DOHH2 (cell line): Measurements from ENCODE around the gene RXRA.

ENCODE experiments used
- H3F3A ChIP-seq: fragments of 200-600 bp; sonication (generic), shearing (Covaris generic); 2 replicates; pipeline ENCODE4 v1.6.0; 2016; ENCODE audit warnings: antibody characterized with exemption, mild to moderate bottlenecking; ENCODE audit not compliant: control insufficient read depth, insufficient read depth
- H3K27ac ChIP-seq: fragments of 200-600 bp; sonication (generic); 2 replicates; pipeline ENCODE4 v1.5.1; 2014; ENCODE audit warnings: low read depth, mild to moderate bottlenecking, low read length, moderate library complexity
- H3K27me3 ChIP-seq: fragments of 200-600 bp; sonication (generic); 2 replicates; pipeline ENCODE4 v1.6.1; 2014; ENCODE audit warnings: mild to moderate bottlenecking, low read length, mixed read lengths; ENCODE audit not compliant: control insufficient read depth
- H3K36me3 ChIP-seq: fragments of 200-600 bp; sonication (generic); 2 replicates; pipeline ENCODE4 v1.6.1; 2014; ENCODE audit warnings: mild to moderate bottlenecking, low read length, moderate library complexity, mixed read lengths; ENCODE audit not compliant: control insufficient read depth
- H3K4me1 ChIP-seq: fragments of 200-600 bp; sonication (generic); 2 replicates; pipeline ENCODE4 v1.6.1; 2014; ENCODE audit warnings: mild to moderate bottlenecking, low read length, mixed read lengths; ENCODE audit not compliant: control insufficient read depth
- H3K4me2 ChIP-seq: fragments of 200-600 bp; sonication (generic); 2 replicates; pipeline ENCODE4 v1.6.0; 2014; ENCODE audit warnings: mild to moderate bottlenecking, low read length, moderate library complexity
- H3K4me3 ChIP-seq: fragments of 200-600 bp; sonication (generic); 2 replicates; pipeline ENCODE4 v1.5.1; 2014; ENCODE audit warnings: mild to moderate bottlenecking, low read length, mixed read lengths
- H3K79me2 ChIP-seq: fragments of 200-600 bp; sonication (generic); 2 replicates; pipeline ENCODE4 v1.6.1; 2014; ENCODE audit warnings: mild to moderate bottlenecking, low read length, mixed read lengths; ENCODE audit not compliant: control insufficient read depth
- H3K9me2 ChIP-seq: fragments of 200-600 bp; sonication (generic); replicated peaks from 2 replicates; pipeline ENCODE4 v1.6.1; 2014; ENCODE audit warnings: mild to moderate bottlenecking, low read length, mixed read lengths; ENCODE audit not compliant: control insufficient read depth
- H3K9me3 ChIP-seq: fragments of 200-600 bp; sonication (generic); 2 replicates; pipeline ENCODE4 v1.6.1; 2014; ENCODE audit warnings: antibody characterized with exemption, low read length, mixed read lengths; ENCODE audit not compliant: control insufficient read depth, insufficient read depth
- H4K20me1 ChIP-seq: fragments of 200-600 bp; sonication (generic); 2 replicates; pipeline ENCODE4 v1.6.0; 2014; ENCODE audit warnings: low read depth, mild to moderate bottlenecking, antibody characterized with exemption, low read length, moderate library complexity; ENCODE audit not compliant: control insufficient read depth, insufficient read depth
- CTCF ChIP-seq: fragments of 200-600 bp; sonication (generic); IDR thresholded peaks from one replicate; pipeline ENCODE4 v1.5.1; 2014; ENCODE audit warnings: antibody characterized with exemption, mild to moderate bottlenecking, low read depth, low read length; ENCODE audit not compliant: poor library complexity, severe bottlenecking
- EZH2phosphoT487 ChIP-seq: fragments of 200-600 bp; sonication (generic); IDR thresholded peaks from 2 replicates; pipeline ENCODE4 v1.6.1; 2017; ENCODE audit warnings: borderline replicate concordance, mild to moderate bottlenecking, antibody characterized with exemption, low read length, moderate library complexity, mixed read lengths

Gene RXRA

GRCh38 chr9:134361426-134361825 lies 35.2 kb downstream of the RXRA start:
- Histone ChIP-seq H3K27ac (no peak overlapping the region), H3K4me1 (no peaks in the 10 kb centered on the region), H3F3A (no peaks in the 10 kb centered on the region), H3K4me3 (no peak overlapping the region), H3K9me3 (no peaks in the 10 kb centered on the region), H4K20me1 (0 out of 2 replicates have a peak, but pooled peaks cover 2% of the 10 kb centered on the region), H3K79me2 (no peaks in the 10 kb centered on the region), H3K4me2 (no peak overlapping the region), H3K9me2 (no peaks in the 10 kb centered on the region), H3K36me3 (no peaks in the 10 kb centered on the region), H3K27me3 (no peaks in the 10 kb centered on the region)
- no peak for TF ChIP-seq CTCF
- no peak for TF ChIP-seq EZH2phosphoT487

DNA sequence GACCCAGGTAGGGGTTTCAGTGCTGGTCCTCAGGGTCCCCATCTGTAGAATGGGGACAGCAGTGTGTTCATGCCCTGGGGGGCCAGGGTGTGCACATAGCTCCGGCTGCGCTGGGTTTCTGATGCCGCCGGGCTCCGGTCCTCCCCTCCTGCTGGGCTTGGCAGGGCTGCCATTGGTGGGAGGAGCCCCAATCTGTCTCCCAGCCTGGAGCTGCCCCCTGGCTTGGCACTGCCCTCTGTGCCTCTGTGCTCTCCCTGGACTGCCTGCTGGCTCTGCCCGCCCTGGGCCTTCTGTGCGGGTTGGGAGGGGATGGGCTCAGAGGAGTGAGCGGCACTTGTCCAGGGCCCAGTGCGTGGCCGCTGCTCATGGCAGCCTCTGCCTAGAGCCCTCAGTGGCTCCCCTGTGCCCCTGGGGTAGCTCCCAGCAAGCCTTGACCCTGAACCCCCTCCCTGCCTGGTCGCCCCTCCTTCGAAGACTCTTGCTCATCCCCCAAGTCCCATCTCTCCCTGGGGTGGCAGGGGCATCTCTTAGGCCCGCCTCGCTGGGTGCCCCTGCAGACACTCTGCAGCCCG lies 35.7 kb downstream of the RXRA start:
- Histone ChIP-seq H3K27me3 (no peaks in the 10 kb centered on the region), H3K79me2 (no peaks in the 10 kb centered on the region), H3K4me2 (no peak overlapping the region), H3K4me3 (no peak overlapping the region), H3K27ac (no peak overlapping the region), H3K9me3 (no peaks in the 10 kb centered on the region), H3K4me1 (no peaks in the 10 kb centered on the region), H3K36me3 (no peaks in the 10 kb centered on the region), H3K9me2 (no peaks in the 10 kb centered on the region), H4K20me1 (0 out of 2 replicates have a peak, but pooled peaks cover 2% of the 10 kb centered on the region), H3F3A (no peaks in the 10 kb centered on the region)
- TF ChIP-seq CTCF (no peak), EZH2phosphoT487 (no peak)

DNA sequence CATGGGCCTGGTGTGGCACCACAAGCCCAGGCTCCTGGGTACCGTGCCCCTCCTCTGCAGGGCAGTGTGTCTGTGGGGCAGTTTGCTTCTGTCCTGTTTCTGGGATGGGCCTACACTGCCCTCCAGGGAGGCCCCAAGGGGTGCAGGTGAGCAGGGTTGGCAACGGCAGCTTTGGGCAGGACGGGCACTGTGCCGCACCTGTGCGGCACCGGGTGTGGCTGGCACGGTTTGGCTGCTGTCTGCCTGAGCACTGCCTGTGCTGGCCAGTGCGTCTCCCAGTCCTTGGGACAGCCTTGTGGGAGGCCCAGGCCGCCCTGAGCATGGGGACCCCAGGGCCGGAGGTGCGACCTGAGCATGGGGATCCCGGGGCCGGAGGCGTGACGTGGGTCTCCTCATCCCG lies 37.2 kb downstream of the RXRA start:
- H3K79me2 ChIP-seq, result no peaks in the 10 kb centered on the region

More for the DNA sequence above, 37.2 kb downstream of the RXRA start:
- H4K20me1 ChIP-seq, result 0 out of 2 replicates have a peak, but pooled peaks cover 2% of the 10 kb centered on the region
- H3K36me3 ChIP-seq, result no peaks in the 10 kb centered on the region
- no peaks in the 10 kb centered on the region for H3K4me1 ChIP-seq
- H3K9me3 ChIP-seq, result no peaks in the 10 kb centered on the region
- H3K4me2 ChIP-seq, result no peak overlapping the region
- H3K4me3 ChIP-seq, result no peak overlapping the region
- no peaks in the 10 kb centered on the region for H3K27me3 ChIP-seq
- no peaks in the 10 kb centered on the region for H3F3A ChIP-seq
- H3K9me2 ChIP-seq, result no peaks in the 10 kb centered on the region
- H3K27ac ChIP-seq, result no peak overlapping the region
- TF ChIP-seq CTCF, result no peak
- no peak for TF ChIP-seq EZH2phosphoT487
